Measurements from ENCODE around the gene OR4F15.
"Not testable (repeated sequence)": the region's sequence is repeated elsewhere in the genome, so short reads cannot be mapped to it uniquely, and the experiment has no call there.

The OR4F15 gene, protein sequence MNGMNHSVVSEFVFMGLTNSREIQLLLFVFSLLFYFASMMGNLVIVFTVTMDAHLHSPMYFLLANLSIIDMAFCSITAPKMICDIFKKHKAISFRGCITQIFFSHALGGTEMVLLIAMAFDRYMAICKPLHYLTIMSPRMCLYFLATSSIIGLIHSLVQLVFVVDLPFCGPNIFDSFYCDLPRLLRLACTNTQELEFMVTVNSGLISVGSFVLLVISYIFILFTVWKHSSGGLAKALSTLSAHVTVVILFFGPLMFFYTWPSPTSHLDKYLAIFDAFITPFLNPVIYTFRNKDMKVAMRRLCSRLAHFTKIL

DNA sequence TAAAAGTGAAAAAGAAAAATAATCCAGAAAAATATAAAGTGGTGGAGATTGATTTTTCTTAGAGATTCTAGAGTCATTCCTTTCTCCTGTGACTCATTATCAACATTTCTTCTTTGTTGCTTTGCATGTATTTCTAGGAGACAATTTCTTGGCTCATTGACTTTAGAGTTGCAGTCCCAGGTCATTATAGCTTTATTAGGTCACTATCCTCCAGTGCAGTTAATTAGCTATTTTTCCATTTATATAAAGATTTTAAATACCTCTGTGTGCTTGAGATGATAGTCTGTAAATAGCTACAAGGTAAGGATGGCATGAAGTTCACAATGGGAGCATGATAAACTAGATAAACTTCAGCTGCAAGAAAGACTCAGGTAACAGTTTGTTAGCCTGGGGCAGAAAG, at the start of gene OR4F15:
OR4F15 (plus strand) TSS at position 301 of the 400 bp plus-strand sequence. CDS start 5,985 bp downstream, outside the sequence.
- DNase-seq: no peak

DNA sequence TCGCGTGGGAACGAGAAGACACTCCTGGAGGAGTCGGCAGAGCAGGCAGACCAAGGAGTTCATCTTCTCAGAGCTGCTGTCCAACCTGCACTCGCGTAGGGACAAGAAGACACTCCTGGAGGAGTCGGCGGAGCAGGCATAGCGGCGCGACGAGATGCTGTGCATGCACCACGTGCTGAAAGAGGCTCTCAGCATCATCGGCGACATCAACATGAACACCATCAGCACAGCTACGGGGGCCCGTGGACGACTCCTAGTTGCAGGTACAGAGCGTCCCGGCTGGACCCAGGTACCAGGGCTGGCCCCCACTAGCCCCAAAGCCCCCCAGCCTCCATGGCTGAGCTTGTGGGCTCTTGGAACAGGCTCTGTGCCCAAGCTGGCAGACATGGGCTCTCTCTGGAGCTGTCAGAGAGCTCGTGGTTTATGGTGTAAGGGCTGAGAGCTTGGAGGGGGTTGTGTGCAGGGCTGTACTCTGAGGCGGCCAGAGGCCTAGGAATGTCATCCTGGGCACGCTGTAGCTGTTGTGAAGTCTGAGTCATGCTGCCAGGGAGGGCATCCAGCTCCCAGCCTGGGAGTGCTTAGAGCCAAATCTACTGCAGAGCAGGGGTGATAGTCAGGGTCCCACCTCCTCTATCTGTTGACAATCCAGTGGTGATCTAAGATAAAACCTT, 47.2 kb upstream of the OR4F15 start:
- DNase-seq: not testable (repeated sequence)

DNA sequence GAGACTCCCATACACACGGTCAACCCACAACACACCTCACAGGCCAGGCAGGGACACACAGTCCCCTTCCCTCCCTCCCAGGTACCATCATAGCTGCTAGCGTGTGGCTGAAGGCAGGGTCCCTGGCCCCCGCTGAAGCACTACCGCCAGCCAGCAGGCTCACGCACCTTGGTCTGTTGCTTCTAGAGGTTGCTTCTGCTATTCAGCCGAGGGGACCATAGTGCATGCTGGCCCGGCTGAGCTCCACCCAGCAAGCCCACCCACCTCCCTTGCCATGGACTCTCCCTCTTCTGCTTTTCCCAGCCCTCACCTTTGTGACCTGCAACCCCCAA, 46.7 kb upstream of the OR4F15 start:
- not testable (repeated sequence) for DNase-seq

DNA sequence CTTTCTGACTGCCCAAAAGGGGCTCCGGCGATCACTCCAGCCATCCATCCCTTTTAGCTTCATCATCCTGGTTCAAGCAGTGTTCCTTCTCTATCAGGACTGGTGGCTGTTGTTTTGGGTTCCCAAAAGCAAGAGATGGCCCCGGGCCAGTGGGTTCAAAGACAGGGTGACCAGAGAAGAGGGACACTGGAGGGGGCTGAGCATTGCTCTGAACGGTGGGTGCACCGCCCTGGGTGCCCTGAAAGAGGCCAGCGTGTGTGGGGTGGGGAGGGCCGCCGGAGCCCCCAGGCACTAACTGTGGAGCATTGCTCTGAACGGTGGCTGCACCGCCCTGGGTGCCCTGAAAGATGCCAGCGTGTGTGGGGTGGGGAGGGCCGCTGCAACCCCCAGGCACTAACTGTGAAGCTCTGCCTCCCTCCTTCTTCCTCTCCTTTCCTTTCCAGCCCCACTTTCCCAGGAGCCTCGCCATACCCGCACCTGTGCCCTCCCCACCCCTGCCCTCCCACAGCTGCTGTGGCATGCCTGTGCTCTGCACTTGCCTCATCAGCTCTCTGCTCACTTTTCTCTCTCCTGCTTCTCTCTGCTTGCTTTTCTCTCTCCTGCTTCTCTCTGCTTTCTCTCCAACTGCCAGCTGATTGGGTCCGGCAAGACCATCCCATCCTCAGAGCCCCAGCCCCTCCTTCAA, 46.1 kb upstream of the OR4F15 start:
- no peak for DNase-seq

DNA sequence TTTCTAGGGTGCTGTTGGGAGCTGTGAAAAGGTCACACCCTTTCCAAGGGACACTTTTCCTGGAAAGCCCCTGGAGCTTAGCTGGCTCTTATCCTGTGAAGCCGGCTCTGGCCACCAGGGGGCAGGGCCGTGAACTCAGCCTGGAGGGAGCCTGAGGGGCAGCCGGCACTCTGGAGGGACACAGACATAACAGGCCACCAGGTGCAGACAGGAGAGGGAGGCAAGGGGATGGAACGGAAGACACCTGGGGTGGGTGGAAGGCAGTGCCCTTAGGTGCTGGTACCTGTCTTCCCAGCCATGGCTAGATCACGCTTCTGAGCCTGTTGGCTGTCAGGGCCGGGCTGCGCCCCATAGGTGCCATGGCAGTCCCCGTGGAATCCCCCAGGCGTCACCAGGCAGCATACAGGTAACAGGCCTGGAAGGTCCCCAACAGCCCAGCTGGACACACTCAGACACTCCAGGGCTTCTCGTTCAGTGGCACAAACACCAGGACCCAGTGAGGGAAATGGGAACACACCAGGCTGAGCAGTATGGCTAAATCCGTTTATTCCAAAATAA, 44.8 kb upstream of the OR4F15 start:
- DNase-seq: not testable (repeated sequence)

DNA sequence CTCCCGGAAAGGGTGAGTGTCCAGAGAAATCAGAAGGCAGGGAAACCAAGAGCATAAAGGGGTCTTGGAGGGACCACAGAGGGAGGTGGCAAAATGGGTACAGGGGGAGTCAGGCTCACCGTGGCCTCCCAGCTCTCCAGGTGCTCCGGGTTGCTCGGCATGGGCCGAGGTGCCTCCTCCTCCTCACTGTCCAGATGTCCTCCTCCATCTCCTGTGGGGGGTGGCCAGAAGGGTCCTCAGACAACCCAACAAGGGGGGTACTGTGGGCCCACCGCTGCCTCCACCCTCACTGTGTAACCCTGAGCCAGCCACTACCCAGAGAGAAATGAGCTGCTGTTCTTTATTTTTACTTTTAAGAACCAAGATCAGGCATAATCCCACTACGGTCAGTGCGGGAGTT, 39.1 kb upstream of the OR4F15 start:
- DNase-seq: no peak

DNA sequence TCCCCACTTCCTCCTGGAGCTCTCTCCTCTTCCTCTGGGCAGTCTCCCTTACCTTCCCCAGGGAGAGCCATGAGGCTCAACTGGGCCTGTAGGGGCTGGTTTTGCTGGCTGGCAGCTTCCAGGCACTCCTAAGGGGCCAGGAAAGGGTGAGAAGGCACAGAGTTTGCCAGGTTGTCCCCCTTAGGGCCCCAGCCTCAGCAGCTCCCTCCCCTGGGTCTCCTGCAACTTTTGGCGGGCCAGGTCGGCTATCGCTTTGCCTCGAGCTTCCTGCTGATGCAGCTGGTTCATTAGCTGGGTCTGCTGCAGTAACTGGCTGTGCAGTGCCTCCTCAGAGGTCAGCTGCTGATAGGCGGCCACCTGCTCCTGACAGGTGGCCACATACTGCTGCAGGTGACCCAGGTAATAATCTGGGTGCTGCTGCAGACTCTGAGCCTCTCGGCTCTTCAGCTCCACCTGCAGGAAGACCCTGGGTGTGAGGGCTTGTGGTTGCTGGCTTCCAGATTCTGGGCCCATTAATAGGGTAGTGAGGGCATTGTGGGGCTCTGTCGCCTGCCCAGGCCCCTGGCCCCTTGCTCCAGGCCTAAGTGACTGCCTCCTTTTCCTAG, 38.4 kb upstream of the OR4F15 start:
- no peak for DNase-seq

DNA sequence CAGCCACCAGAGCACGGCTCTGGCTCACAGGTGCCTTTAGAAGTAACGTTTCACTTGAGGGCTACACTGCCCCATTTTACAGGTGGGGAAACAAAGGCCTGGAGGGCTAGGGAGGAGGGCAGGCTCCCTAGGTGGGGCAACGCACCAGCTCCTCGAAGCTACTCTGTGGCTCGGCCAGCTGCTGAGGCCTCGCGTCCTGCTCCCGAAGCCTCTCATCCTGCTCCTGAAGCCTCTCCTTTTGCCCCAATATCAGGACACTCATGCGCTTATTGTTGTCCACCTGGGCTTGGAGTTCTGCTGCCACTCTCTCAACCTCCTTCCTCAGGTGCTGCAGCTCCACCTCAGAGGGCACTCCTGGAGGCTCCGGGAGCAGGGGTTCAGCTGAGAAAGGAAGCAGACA, 36.9 kb upstream of the OR4F15 start:
- no peak for DNase-seq

DNA sequence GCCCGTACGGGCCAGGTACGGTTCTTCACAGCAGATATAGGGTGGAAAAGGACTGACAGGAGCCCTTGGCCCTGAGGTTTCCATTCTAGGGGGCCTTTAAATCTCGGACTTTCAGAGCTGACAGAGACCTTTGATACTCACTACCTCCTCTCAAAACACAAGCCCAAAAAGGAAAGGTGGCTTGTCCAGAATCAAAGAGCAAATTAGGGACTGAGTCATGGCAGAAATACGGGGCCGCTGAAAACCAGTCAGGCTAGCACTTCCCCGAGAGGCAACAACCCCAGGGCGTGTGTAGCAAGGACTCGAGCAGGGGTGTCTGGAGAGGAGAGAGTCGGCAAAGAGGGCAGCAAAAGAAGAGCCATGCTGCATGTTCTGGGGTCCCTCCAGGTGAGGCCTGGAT, 33.4 kb upstream of the OR4F15 start:
- not testable (repeated sequence) for DNase-seq

DNA sequence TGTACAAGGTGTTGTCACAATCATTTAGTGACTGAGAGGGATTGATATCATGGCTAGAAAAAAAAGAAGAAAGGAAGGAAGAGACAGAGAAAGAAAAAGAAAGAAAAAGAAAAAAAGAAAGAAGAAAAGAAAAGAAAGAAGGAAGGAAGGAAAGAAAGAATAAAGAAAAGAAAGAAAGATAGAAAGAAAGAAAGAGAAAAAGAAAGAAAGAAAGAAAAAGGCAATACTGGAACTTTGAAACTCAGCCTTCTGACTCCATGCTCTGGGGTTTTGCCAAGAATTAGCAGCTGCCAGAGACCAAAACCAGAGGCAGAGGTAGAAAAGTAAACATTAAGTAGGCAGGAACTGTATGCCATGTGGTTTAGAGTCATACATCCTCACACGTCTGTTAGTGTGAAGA, 31.8 kb upstream of the OR4F15 start:
- DNase-seq: not testable (repeated sequence)

DNA sequence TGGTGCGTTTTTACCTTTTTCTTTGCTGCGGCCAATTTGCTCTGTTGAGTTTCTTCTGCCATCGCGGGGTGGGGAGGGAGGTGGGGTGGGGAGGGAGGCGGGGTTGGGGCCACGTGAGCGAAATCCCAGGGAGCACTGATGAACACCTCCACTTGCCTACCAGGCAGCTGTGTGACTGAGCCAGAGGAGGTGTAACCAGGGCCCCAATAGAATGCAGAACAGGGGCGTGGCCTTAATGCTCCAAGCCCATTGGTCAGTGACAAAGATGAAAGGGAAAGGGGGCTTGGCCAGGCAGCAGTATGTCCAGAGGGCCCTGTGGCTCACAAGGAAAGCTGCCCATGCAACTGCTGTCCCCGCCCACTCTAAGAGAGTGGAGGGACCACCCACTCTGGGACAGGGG, 30.1 kb upstream of the OR4F15 start:
- DNase-seq: no peak

DNA sequence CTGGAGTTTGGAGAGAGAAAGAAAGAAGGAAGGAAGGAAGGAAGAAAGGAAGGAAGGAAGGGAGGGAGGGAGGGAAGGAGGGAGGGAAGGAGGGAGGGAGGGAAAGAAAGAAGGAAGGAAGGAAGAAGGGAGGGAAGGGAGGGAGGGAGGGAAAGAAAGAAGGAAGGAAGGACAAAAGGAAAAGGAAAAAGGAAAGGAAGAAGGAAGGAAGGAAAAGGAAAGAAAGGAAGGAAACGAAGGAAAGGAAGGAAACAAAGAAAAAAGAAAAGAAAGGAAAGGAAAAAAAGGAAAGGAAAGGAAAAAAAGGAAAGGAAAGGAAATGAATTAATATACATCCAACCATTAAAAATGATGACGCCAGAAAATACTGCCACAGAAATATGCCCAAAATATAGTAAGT, 27.4 kb upstream of the OR4F15 start:
- no peak for DNase-seq

DNA sequence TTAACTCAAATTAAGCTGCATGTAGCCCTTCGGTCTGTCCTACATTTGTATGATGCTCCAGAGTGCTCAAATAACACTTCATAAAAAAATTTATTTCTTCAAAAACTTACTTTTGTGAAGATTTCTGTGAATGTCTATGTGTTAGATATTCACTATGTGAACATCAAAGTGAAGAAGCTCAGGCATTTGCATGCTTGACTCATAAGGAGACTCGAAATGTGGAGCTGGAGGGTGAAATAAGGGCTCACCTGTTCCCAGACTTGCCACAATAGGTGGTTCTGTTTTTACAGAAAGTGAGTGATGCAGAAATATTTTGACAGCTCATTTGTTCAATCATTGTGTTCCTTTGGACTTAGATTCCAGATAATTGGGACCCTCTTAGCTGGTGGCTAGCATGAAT, 25.6 kb upstream of the OR4F15 start:
- not testable (repeated sequence) for DNase-seq

DNA sequence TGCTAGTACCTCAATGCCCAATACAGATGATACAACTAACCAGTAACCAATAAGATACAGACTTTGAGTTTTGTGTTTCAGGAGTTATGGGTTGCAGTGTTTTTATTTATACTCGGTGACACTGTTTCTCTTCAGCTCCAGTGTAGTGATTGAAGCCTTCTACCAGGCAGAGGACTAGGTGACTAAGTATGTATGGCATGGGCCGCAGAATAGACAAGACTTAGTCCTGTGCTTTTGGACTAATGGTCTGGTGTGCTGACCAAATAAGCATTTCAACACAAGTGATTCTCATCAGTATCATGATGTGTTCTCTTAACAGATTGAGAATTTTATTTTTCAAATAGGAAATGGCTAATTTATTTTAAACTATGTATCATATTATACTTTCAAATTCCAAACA, 24.0 kb upstream of the OR4F15 start:
- DNase-seq: not testable (repeated sequence)

DNA sequence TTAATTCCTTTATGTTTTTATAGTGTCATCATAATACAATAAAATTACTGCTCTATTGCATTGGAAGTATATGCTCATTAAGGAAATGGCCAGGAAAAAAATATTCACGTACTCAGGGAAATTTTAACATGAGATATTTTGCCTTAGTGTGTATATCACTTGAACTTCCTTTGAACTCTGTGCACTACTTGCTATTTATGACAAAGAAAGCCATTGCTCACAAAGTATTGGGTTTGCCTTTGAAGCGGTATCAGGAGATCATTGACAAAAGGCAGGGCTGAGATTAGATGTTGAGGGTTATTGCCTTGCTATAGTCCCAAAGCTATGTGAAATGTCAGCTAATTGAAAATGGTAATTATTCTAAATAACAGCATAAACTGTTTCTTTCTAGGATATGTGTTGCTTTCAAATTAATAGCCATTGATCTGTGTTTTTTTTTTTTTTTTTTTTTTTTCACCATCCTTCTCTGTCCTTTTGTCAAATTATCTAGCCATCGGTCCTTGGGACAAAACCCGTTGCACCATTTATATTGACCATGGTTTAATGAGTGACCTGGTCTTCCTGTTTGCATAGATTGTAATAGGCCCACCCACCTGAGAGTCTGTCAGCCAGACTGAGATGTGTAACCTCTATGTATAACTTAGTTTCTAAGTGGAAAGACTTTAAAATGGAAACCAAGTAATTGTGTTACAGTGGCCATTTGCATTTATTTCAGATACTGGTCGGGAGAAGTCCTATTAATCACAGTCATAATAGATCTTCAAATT, 23.3 kb upstream of the OR4F15 start:
- not testable (repeated sequence) for DNase-seq

DNA sequence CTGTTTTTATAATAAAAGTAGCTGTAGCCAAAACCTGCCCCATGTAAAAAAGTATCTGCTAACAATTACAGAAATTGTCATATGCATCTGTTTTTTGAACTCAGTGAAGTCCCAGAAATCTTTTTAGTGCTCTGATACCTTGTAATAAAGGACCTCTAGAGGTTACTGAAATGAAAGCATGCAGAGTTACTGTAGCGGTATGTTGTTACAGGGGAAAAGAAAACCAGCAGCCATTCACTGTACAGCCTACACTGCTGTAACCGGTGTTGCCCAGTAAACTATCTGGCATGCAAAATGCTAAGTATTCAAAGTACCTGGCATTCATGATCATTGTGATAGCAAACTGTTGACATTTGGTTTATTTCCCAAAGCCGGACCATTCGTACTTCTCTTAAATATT, 21.3 kb upstream of the OR4F15 start:
- not testable (repeated sequence) for DNase-seq

DNA sequence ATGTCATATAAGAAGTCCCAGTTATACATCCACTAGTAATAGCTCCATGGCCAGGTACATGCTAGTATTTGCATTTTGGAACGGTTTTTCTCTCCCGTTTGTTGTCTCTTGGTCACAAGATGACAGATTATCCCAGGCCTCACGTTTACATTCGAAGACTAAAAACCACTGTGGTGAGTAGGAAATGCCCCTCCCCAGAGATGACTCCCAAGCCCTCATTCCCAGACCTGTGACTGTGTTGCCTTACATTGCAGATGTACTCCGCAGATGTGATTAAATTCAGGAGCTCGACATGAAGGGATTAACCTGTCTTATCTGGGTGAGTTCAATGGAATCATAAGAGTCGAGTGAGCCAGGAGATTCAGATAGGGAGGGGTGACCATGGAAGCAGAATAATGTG, 18.0 kb upstream of the OR4F15 start:
- not testable (repeated sequence) for DNase-seq

DNA sequence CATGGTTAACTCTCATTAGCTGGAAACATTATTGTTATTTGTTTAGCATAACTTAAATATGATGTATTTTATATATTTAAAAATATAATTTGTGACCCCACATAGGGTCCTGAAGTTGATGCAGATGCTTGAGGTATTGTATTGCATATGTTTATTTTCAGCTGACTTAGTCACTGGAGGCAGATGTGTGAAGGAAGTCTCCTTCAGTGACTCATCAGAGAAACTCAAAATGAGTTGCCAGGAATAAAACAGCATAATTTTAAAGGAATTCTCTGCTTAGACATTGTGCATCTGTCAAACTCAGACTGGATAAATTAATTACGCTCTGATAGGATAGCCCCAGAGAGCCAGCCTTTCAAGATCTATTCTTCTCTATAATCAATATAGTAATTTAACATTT, 16.5 kb upstream of the OR4F15 start:
- DNase-seq: no peak

DNA sequence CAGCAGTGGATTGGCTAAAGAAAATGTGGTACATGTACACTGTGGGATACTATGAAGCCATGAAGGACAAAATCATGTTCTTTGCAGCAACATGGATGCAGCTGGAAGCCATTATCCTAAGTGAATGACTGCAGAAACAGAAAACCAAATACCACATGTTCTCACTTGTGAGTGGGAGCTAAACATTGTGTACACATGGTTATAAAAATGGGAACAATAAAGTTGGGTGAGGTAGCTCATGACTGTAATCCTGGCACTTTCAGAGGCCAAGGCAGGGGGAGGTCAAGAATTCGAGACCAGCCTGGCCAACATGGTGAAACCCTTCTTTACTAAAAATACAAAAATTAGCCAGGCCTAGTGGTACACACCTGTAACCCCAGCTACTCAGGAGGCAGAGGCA, 12.3 kb upstream of the OR4F15 start:
- no peak for DNase-seq

DNA sequence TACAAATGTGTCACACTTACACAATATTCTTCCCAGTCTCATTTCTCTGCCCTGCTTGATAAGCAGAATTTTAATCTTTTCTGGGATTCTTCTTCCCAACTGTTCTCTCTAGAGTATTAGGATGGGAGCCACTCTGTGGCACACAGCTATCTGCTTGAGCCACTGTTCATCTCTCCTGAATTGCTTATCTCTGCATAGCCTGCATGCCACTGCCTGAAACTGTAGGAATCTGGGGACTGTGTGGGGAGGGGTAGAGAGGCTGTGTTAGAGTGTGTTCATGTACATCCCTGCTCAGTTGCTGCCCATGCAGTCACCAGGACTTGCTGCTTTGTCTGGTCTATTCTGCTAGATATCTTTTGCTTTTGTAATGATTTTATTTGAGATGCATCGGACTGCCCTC, 11.0 kb upstream of the OR4F15 start:
- DNase-seq: no peak

DNA sequence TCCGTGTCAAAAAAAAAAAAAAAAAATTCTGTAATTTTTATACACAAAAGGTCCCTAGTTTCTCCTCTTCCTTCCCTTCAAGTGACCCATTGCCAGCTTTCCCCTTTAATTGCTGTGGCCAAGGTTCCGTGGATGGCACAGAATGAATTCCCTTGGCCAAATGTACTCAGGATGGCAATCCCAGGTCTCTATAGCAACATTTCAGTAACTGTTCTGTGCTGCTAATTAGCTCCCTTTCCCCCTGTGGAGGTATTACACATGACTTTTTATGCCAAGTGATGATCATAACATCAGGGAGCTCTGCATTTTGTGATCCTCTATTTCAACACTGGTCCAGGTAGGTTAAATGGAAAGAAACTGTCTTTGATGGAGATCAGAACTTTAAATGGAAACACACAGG, 8.8 kb upstream of the OR4F15 start, which contains the start of gene OR4F6:
OR4F6 (plus strand) TSS at position 301 of the 400 bp plus-strand sequence. CDS start 2,211 bp downstream, outside the sequence.
- DNase-seq: no peak

DNA sequence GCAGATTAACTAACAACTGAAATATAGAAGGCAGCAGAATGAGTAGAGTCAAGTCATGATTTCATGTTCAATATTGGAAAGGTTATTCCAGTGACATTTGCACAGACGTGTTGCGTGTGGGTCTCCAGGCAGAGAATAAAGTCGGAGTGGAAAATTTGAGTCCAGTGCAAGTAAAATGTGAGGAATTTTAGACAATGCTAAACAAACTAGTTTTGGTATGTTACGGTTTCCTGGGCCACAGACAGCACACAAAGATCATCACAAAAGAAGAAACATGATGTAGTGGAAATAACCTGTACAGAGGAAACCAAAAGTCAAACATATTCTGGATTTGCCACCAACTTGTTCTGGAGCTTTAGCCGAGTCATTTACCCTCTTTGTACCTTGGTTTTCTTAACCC, 8.3 kb upstream of the OR4F15 start:
- DNase-seq: no peak
